Renal cortex interstitium (tissue), 11 donors: ENCODE results near the gene GATA3. TPM values are rescaled to one million over a fixed set of nuclear protein-coding genes. Genes with fewer than 3 reads are reported as not detected.

Experiments used
- DNase-seq, 11 donors: peaks; one replicate each; pipeline ENCODE4 v3.0.0-alpha.2; 2013; ENCODE audit warnings: low read depth in 9 of 11, low spot score in 4 of 11; ENCODE audit errors: extremely low read depth in 1 of 11
- polyA plus RNA-seq, 3 donors: library from polyadenylated mRNA; unstranded; fragments of 120-200 nt; gene quantifications; one replicate each; pipeline ENCODE4 v1.2.1, GENCODE V29; 2013; ENCODE audit not compliant: insufficient read length in 3 of 3

GATA3 gene
- polyA plus RNA-seq, 3 donors = 78.2 to 129 (median 89.6) TPM

DNA sequence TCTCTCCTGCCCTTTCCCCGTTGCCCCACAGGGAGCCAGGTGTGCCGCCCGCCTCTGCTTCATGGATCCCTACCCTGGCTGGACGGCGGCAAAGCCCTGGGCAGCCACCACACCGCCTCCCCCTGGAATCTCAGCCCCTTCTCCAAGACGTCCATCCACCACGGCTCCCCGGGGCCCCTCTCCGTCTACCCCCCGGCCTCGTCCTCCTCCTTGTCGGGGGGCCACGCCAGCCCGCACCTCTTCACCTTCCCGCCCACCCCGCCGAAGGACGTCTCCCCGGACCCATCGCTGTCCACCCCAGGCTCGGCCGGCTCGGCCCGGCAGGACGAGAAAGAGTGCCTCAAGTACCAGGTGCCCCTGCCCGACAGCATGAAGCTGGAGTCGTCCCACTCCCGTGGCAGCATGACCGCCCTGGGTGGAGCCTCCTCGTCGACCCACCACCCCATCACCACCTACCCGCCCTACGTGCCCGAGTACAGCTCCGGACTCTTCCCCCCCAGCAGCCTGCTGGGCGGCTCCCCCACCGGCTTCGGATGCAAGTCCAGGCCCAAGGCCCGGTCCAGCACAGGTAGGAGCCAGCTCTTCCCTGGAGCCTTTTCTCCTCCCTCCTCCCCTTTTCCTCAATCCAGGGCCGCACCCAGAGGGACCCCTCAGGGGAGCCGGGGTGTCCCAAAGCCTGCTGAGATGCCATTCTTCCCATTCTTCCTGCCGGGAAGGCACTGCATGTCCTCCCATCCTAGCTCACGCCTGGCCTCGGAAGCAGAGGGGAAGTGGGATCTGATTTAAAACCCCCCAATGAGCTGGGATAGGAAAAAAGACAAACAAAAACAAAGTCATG, 4.0 kb downstream of the GATA3 start:
- no peak for DNase-seq

- DNase-seq = no peak
These were observed 4.9 kb downstream of the GATA3 start for GRCh38 chr10:8059191-8059936.

DNA sequence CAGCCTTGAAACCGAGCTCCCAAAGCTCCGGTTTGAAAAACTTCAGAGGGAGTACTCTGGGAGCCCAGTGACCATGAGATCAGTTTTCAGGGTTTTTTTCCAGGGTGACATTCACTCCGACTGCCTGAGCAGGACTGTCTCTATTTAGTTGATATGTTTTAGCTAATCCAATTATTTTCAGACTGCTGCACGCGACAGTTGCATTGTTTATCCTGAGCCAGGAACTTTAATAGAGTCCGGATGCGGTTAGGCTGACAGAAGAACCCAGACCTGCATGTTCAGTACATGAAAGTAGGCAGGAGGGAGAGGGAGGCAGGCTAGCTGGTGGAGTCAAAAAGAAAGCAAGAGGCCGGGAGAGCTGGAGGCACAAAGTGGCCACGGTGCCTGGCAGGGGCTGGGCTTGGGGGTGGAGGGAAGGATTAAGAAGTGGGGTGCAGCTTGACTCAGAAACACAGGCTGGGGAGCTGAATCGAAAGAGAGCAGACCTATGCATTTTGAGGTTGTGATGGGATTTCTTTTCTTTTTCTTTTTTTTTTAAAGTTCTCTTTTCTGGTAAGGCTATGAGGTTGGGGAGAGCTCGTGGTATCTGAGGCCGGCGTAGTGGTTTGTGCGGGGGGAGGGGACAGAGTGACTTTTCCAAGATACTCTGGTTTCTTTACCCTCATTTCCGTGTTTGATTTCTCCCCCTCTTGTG, 5.7 kb downstream of the GATA3 start:
- DNase-seq = no peak

DNA sequence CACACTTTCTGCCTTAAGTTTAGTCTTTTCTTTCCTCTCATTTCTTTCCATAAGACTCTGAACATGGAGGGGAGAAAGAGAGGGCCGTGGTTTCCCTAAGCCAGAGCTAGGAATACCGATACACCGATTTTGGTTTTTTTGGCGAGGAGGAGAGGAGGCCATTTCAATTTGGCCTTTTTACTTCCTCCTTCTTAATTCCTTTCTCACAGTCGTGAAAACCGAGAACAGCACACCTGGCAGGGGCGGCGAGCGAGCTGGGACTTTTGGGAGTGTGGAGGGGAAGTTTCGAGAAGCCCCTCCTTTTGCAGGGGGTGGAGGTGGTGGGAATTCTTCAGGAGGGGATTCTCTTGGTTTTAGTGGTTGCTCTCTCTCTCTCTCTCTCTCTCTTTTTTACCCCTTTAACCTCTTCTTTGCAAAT, 6.2 kb downstream of the GATA3 start:
- no peak for DNase-seq

DNA sequence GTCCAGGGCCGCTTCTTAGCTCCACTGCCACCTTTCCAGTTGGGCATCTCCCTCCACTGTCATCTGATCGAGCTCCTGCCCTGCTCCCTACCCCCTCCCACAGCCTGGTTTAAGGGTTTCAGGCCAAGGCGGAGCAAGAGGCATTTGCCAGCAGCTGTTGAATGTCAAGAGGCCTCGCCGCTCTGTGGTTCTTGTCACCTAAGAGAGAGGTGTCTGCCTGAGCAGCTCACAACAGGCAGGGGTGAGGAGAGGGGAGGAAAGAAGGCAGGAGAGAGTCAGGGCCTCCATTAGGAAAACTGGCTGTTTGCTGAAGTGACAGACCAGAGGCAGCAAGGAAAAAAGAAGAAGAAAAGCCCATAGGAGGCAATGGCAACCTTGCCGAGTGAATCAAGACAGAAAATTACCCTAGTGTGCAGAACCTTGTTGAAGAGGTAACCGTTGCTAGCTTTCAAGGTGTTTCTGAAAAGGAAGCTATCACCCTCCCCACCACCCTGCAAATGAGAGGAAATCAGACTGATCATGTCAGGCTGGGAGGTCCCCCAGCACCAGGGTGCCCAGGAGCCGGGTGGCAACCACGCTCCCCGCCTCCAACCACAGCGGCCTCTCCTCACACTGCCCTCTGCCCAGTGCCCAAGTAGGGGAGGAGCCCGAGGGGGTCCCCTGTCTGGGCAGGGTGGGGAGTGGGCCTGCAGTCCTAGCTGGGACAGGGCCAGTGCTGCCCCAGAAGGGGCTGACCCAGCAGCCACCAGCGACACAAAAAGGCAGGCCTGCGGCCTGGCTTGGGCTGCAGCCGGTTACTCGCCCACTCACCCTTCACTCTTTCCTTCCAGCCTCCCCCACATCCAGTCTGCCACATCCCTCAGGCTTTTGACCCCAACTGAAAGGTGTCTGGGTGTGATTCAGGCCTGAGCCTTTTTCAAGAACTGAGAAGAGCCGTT, 7.1 kb downstream of the GATA3 start:
- DNase-seq = no peak

DNA sequence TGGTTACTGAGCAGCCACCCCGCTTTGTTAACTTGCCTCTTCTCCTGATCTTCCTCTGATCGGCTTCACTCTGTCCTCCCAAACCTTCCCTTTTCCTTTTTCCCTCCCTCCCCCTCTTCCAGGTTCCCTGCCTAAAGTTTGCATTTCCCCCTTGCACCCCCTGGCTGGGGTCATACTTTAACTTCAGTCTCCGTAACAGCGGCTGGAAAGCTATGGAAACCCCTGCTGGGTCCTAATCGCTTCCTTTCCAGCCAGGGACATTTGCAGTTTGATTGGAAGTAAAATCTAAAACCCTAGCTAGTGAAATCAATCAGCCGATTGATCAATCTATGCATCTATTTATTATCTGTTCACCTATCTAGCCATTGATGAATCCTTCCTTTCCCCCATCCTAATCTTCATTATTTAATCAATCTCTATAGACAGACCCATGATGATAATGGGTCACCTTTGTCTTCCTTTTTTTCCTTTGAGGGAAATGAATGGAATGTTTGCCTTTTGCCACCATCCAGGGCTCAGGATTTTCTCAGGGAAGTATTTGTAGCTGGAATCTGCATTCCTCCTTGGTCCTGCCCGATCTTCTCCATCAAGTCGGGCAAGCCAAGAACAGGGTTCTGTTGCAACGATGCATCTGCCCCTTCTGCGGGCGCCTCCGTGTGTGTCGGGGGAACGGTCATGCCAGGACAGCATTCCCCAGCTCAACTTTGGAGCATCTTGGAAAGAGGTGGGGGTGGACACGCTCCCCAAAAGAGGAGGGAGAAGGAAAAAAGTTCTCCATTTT, 8.8 kb downstream of the GATA3 start:
- no peak for DNase-seq

- DNase-seq = no peak
These were observed 9.4 kb downstream of the GATA3 start for GRCh38 chr10:8063935-8064334.

DNA sequence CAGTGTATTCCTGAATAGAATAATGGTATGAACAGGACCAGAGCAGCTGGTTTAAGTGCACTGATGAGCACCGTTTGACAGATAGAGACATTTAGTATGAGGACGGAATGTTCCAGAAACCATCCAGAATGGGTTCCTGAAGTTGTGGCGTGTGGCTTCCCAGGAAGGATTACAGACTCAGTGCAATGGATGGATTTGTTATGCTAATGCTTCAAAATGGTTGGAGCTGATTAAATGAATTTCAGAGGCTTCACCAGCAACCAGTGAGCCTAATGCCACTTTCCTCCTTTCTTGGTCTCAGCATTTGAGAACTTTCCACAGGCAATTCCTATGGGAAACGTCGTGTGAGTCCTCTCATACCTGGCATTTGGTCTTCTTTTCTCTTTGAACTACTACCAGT, 9.9 kb downstream of the GATA3 start:
- DNase-seq = no peak

DNA sequence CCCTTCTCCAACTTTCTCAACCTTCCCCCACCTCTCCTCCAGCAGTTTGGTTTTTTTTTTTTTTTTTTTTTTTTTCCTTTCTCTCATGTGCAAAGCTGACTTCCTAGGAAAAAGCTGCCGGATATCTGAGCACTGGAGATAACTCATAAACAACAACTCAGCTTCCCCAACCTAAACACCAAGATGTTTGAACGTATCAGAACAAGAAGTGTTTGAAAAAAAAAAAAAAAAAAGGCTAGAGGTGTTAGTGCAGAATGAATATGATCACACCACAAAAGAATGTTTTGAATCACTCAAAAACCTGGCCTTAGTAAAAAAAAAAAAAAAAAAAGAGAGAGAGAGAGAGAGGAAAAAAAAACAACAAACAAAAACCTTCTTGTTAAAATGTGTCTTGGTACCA, 11.2 kb downstream of the GATA3 start:
- DNase-seq = no peak

GRCh38 chr10:8066124-8066523, 11.6 kb downstream of the GATA3 start:
- DNase-seq = no peak

- no peak for DNase-seq
These were observed 12.3 kb downstream of the GATA3 start for GRCh38 chr10:8066797-8067196.

DNA sequence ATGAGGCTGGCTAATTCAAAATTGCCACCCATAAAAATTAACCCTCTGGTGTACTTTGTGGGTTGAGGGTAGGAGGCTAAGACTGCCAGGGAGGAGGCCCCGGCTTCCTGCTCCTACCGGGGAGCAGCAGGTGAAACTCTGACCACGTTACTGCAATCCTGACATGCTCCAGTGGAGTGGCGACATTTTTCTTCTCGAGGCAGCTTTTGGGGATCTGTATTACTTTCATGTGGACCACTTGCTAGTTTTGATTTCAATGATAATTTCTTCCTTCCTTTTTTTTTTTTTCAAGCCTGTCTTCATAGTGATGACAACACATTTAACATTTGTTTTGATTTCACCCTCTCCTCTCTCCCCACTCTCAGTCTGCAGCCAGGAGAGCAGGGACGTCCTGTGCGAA, 14.6 kb downstream of the GATA3 start:
- no peak for DNase-seq

GRCh38 chr10:8069627-8070026, 15.1 kb downstream of the GATA3 start:
- DNase-seq = no peak

GRCh38 chr10:8070440-8070839, 16.0 kb downstream of the GATA3 start:
- DNase-seq = no peak

GRCh38 chr10:8071006-8071405, 16.5 kb downstream of the GATA3 start:
- DNase-seq = no peak

DNA sequence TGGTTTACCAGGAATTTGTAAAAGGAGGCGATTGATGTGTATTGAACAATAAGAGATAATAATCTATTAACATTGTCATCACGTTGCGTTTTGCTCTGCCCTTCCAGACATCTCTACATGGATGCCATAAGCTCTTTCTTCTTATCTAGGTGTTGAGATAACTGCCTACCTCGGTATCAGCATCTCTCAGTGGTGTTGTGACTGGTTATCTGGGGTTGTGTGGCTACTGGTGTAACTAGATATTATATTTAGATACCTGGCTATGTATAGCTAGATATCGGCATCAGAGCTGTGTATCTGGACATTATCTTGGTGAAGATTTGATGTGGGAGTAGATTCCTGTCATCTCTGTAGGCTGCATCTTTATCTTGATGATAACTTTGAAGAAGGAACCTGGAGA, 17.2 kb downstream of the GATA3 start:
- no peak for DNase-seq

DNA sequence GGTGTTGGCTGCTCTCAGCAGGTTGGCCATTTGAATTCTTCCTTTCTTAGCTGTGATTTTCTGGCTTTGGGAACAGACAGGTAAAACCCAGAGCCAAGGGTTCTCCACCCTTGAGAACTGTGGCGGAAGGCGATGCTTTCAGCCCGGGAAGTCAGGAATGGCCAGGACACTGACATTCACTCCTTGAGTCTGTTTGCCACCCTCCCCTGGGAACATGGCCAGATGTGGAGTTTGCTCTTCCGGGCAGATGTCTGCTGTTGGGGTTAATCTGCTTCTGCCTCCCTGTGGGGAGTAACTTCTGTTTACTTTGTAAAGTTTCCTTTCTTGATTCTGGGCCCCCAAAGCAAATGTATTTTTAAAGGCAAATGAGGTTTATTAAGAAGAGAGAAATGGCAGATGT, 17.7 kb downstream of the GATA3 start:
- no peak for DNase-seq

- DNase-seq = no peak
These were observed 19.4 kb downstream of the GATA3 start for GRCh38 chr10:8073691-8074416.
